NB4 (cell line): ENCODE data around the gene IFT80.

Experiments used
- CTCF ChIP-seq: IDR thresholded peaks from one replicate; pipeline ENCODE4 v1.5.1; 2012; ENCODE audit warnings: low read depth, low read length
- MAX ChIP-seq: IDR thresholded peaks from 2 replicates; pipeline ENCODE4 v1.6.1; 2011; ENCODE audit warnings: low read depth, low read length
- MYC ChIP-seq: IDR thresholded peaks from 2 replicates; pipeline ENCODE4 v1.6.1; 2011; ENCODE audit warnings: low read depth, low read length
- POLR2A ChIP-seq: IDR thresholded peaks from 2 replicates; pipeline ENCODE4 v1.6.1; 2011; ENCODE audit warnings: mild to moderate bottlenecking; ENCODE audit not compliant: insufficient read length; ENCODE audit errors: extremely low read depth

GRCh38 chr3:160427832-160428424 lies 28.9 kb upstream of the IFT80 start:
- TF ChIP-seq CTCF (no peak), POLR2A (no peak), MAX (no peak), MYC (no peak)
